Mucosa of stomach (tissue), 1 donor: ENCODE results near the gene ADCYAP1.

ENCODE experiments used
- H3K27me3 ChIP-seq: one replicate; pipeline ENCODE4 v1.7.0; 2013; ENCODE audit warnings: mild to moderate bottlenecking, low read length; ENCODE audit not compliant: control insufficient read depth, insufficient read depth
- H3K36me3 ChIP-seq: one replicate; pipeline ENCODE4 v1.7.0; 2013; ENCODE audit warnings: low read length; ENCODE audit not compliant: control insufficient read depth, insufficient read depth
- H3K4me1 ChIP-seq: one replicate; pipeline ENCODE4 v1.7.0; 2013; ENCODE audit warnings: mild to moderate bottlenecking, low read length; ENCODE audit not compliant: control insufficient read depth, insufficient read depth
- H3K4me3 ChIP-seq: one replicate; pipeline ENCODE4 v1.7.0; 2013; ENCODE audit warnings: low read length
- H3K9ac ChIP-seq: one replicate; pipeline ENCODE4 v1.7.0; 2013; ENCODE audit warnings: mild to moderate bottlenecking, low read length, moderate library complexity
- H3K9me3 ChIP-seq: one replicate; pipeline ENCODE4 v1.7.0; 2013; ENCODE audit warnings: mild to moderate bottlenecking, low read length, moderate library complexity; ENCODE audit not compliant: control insufficient read depth
- donor health status: Pancreatic carcinoma.

Gene ADCYAP1

DNA sequence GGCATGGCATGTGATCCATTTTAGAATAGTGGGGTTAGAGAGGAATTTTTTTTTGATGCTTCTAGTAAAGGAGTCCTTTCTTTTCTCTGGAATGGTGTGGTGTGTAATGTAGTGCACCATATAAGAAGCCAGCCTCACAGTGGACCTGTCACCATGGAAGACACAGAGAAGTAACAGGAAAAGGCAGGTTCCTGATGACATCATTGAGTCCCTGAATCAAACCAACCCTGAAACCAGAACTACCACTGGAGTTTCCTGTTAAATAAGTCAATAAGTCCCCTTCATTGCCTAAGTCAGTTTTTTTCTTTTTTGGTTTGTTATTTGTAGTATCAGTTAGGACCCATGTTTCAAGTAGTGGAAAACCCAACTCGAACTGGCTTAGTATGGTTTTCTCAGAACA lies 11.9 kb downstream of the ADCYAP1 start:
- Histone ChIP-seq H3K4me1 (no peaks in the 10 kb centered on the region), H3K27me3 (peaks cover 3% of the 10 kb centered on the region), H3K4me3 (no peak overlapping the region), H3K9me3 (no peaks in the 10 kb centered on the region), H3K9ac (no peak overlapping the region), H3K36me3 (no peaks in the 10 kb centered on the region)

DNA sequence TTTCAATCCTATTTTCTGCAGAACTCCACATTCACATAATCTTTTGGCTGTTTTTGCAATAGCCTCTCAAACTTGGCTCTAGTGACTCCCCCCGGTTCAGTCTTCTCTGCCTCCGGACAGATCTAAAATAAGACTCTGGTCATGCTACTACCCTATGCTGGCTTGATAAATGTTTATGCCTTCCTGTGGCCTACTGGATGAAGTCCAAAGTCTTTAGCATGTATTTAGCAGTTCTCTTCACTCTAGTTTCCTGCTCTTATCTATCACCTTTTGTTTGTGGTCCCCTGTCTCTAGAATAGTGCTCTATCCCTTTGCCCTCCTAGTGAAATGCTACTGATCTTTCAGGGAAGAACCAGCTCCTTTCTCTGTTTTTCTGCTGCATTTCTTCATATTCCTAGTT lies 14.4 kb downstream of the ADCYAP1 start:
- Histone ChIP-seq H3K4me1 (no peaks in the 10 kb centered on the region), H3K9ac (no peak overlapping the region), H3K27me3 (no peaks in the 10 kb centered on the region), H3K36me3 (no peaks in the 10 kb centered on the region), H3K4me3 (no peak overlapping the region), H3K9me3 (no peaks in the 10 kb centered on the region)

DNA sequence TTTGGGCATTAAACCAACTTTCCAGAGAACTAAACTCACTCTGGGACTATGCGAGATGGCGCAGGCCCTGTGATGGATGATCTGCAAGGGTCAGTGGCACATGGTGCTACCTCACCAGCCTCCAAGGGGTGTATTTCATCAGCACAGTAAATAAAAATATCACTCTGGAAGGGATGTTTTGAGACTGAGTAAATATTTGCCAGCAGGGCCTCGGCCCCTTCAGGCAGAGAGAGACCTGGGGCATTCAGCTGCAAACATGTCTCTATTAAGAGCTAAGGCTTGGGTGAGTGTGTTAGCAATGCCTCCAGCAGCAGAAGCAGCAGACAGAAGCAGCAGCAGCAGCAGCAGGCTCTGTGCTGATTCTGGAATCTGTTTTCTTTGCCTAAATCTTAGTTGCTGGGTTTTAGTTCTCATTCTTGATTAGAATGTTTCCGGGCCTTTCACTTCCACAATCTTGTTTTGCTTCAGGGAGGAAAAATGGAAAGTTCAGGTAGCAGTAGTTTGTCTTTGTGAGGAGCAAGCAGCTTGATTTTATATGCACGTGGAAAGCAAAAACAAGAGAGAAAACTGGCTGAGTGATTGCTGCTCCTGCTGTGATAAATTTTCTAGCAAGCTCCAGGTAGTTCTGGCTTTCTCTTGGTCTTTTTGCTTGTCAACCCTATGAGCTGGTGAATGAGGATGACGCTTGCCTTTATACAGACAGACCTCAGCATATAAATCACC lies 18.6 kb downstream of the ADCYAP1 start:
- Histone ChIP-seq H3K27me3 (no peaks in the 10 kb centered on the region), H3K36me3 (no peaks in the 10 kb centered on the region), H3K4me1 (no peaks in the 10 kb centered on the region), H3K9ac (no peak overlapping the region), H3K4me3 (no peak overlapping the region), H3K9me3 (no peaks in the 10 kb centered on the region)

DNA sequence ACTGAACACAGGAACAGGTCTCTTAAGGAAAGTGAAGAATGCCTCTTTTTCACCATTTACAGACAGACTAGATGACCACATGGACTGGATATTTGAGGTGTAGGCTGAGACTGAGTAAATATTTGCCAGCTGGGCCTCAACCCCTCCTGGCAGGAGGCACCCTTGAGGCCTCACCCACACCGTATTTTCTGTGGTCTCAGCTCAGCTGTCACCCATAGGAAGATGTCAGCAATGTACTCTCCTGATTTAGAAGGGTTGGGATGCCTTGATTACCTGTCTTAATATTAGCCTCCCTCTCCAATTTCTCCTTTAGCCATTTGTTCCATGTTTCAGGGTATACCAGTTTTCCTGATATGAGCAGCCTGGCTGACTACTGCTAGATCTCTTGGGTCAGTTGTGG lies 20.3 kb downstream of the ADCYAP1 start:
- Histone ChIP-seq H3K4me3 (no peak overlapping the region), H3K27me3 (no peaks in the 10 kb centered on the region), H3K36me3 (no peaks in the 10 kb centered on the region), H3K9me3 (no peaks in the 10 kb centered on the region), H3K4me1 (no peaks in the 10 kb centered on the region), H3K9ac (no peak overlapping the region)

DNA sequence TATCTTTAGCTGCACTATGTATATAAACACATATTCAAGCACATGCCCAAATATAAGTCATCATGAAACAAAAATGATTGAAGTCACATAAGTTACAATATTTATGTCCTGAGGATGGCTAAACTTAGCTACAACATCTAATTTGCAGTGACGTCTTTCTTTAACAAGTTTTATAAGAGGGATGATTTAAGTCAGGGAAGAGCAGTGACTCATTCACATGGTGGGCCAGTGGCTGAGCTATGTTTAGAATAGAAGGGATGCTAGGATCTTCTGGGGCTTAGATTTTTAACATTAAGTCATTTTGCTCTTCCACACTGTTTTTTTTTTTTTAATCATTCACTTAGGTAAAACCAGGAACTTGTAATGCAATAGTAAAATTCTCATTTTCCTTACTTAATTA lies 22.3 kb downstream of the ADCYAP1 start:
- H3K4me3 ChIP-seq, result no peak overlapping the region
- H3K4me1 ChIP-seq, result no peaks in the 10 kb centered on the region
- no peaks in the 10 kb centered on the region for H3K27me3 ChIP-seq
- no peak overlapping the region for H3K9ac ChIP-seq
- H3K36me3 ChIP-seq, result no peaks in the 10 kb centered on the region
- H3K9me3 ChIP-seq, result no peaks in the 10 kb centered on the region

DNA sequence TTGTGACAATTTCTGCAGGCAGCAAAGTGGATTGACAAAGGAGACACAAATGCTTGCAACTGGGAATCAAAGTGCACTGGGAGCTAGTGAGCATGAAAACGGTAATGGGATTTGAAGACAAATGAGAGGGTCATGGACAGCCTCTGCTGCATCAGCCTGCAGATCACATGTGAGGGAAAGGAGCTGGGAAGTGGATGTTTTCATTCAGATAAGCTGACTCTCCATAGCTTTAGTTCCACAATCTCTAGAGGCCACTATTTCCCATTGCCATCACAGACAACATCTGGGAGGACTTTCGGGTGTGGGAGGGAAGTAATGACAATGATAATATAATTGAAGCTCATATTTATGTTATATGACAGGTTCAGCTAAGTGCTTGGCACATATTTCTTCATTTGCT lies 28.4 kb downstream of the ADCYAP1 start:
- H3K9ac ChIP-seq, result no peak overlapping the region

DNA sequence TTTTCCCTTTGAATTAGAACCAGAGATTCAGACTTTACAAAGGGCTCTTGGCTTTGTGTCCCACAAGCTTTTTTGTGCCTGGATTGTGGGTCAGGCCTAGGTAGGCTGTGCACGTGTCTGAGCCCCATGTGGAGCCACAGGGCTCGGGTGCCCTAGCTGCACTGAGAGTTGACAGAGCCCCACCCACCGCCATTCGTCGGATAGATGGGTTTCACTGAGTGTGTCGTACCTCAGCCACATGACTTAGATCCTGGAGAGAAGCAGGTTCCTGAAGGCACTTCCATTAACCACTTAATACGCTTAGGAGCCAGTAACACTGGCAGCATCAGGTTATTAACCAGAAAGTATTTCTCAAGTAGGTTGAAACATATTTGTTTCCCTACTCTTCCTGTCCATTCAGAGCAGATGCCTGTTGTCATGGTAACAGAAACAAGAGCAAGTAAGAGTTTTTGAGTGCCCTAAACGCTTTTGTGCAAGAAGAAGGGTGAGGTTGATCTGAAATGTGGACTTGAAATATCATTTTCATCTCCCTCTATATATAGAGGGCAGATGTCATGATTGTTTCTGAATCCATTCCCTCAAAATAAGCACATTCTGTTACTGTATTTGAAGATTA lies 30.0 kb downstream of the ADCYAP1 start:
- Histone ChIP-seq H3K36me3 (no peaks in the 10 kb centered on the region), H3K4me1 (no peaks in the 10 kb centered on the region), H3K9me3 (no peaks in the 10 kb centered on the region), H3K4me3 (no peak overlapping the region), H3K9ac (no peak overlapping the region), H3K27me3 (no peaks in the 10 kb centered on the region)

More for the DNA sequence above, 28.4 kb downstream of the ADCYAP1 start:
- H3K36me3 ChIP-seq, result no peaks in the 10 kb centered on the region
- no peaks in the 10 kb centered on the region for H3K9me3 ChIP-seq
- H3K4me1 ChIP-seq, result no peaks in the 10 kb centered on the region
- H3K4me3 ChIP-seq, result no peak overlapping the region
- H3K27me3 ChIP-seq, result no peaks in the 10 kb centered on the region

DNA sequence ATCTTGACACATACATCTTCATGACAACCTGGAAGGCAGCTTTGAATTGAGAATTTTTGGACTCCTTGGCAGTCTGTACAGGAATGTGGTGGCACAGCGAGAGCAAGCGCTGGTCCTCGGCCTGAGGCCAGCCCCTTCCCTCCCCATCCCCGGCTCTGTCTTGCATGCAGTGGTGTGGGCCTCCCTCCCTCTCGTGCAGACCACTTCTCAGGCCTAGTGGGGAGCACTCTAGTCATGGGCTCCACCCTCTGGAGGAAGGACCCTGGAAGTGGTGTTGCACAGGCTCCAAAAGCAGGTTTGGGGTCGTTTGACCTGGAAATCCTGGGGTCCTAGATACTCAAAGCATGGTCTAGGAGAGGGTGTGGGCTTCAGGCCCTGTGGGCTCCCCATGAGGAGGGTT lies 32.3 kb downstream of the ADCYAP1 start:
- H3K9me3 ChIP-seq, result no peaks in the 10 kb centered on the region
- H3K27me3 ChIP-seq, result no peaks in the 10 kb centered on the region
- H3K36me3 ChIP-seq, result no peaks in the 10 kb centered on the region
- H3K4me1 ChIP-seq, result no peaks in the 10 kb centered on the region
- no peak overlapping the region for H3K4me3 ChIP-seq
- no peak overlapping the region for H3K9ac ChIP-seq

DNA sequence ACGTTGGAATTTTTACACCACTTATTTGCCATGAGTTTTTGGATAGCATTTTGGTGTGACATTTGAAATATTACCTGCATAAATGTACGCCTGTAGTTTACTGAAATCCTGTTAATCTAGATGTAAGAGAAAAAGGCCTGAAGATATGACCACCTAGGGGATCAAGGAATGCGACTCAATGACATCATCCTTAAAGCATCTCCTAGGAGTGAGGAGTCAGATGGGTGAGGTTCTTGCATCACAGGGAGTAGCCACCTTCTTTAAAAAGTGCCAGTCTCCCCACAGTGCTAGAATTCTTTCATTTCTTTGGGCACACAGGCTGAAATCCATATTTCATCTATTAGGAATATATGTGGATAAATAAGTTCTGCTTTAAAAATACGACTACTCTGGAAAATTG lies 34.5 kb downstream of the ADCYAP1 start:
- Histone ChIP-seq H3K27me3 (no peaks in the 10 kb centered on the region), H3K36me3 (no peaks in the 10 kb centered on the region), H3K4me1 (no peaks in the 10 kb centered on the region), H3K9me3 (no peaks in the 10 kb centered on the region), H3K4me3 (no peak overlapping the region), H3K9ac (no peak overlapping the region)

DNA sequence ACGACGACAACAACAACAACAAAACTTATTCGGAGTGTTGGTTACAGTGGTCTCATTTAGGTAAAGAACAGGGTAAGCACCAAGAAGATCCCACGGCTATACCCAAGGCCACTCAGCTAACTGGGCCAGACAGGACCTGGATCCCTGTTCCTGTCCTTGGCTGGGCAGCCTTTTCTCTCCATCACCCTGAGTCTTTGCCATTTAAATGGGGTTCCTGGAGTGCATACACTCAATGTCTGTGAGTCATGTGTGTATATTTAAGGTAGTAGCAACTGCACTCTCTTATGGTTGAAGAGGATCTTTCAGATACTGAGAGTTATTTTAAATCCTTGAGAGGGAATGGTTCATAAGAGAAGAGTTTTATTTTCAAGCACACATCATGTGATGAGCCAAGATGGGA lies 35.3 kb downstream of the ADCYAP1 start:
- Histone ChIP-seq H3K4me1 (no peaks in the 10 kb centered on the region), H3K27me3 (no peaks in the 10 kb centered on the region), H3K9me3 (no peaks in the 10 kb centered on the region), H3K9ac (no peak overlapping the region), H3K4me3 (no peak overlapping the region), H3K36me3 (no peaks in the 10 kb centered on the region)

DNA sequence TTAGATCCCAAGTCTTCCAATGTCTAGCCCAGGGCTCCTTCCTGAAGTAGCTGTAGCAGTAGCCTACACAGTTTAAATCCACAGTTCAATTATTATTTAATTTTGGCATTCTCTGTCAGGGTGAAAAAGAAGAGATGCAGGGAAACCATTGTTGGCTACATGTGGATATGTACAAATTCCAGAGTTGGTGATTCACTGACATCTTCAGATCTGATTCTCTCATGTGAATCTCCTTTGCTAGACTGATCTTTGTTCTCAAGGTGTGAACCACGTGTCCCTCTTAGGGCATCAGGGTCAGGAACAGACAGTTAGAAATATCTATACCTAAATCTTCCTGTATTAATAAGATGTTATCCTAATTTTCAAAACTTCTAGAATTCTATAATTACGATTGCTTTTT lies 36.7 kb downstream of the ADCYAP1 start:
- no peak overlapping the region for H3K9ac ChIP-seq
- H3K4me1 ChIP-seq, result no peaks in the 10 kb centered on the region
- H3K36me3 ChIP-seq, result no peaks in the 10 kb centered on the region
- no peak overlapping the region for H3K4me3 ChIP-seq
- H3K9me3 ChIP-seq, result no peaks in the 10 kb centered on the region
- H3K27me3 ChIP-seq, result no peaks in the 10 kb centered on the region

DNA sequence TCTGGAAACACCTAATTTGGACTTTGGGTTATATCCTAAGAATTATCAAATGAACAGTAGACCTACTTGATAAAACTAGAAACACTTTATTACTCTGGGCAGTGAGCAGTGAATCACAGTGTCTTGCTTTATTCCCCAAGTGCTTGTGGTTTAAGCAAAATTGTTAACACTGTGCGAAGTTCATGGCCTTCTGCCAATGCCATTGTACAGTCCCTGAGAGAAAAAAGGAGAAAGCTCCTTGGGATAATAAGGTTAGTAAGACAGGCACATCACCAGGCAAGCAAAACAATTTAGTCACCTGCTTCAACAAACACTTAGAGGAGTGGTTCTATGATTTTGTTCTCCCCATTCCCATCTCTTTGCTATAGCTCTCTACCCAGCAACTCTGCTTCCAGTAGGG lies 39.8 kb downstream of the ADCYAP1 start:
- Histone ChIP-seq H3K9me3 (no peaks in the 10 kb centered on the region), H3K4me1 (no peaks in the 10 kb centered on the region), H3K36me3 (no peaks in the 10 kb centered on the region), H3K4me3 (no peak overlapping the region), H3K27me3 (no peaks in the 10 kb centered on the region), H3K9ac (no peak overlapping the region)
